ENCODE data around the gene ADGRV1. TPM values are rescaled to one million over a fixed set of nuclear protein-coding genes. Genes with fewer than 3 reads are reported as not detected.

ADGRV1 gene
- total RNA-seq, 2 donors from 2014 or later, result 97.6 to 117 TPM

GRCh38 chr5:91146905-91147600 is 588.5 kb downstream of the ADGRV1 start:
- peaks cover 15% of the 10 kb centered on the region for H3K4me1 Mint-ChIP-seq

GRCh38 chr5:91150234-91150633 is 591.6 kb downstream of the ADGRV1 start:
- no peak for TF ChIP-seq CTCF (conservative IDR thresholded peaks at IDR 0.05)
- Histone ChIP-seq H3K9ac (ENCODE audit: extremely low read depth, low read length, poor library complexity, severe bottlenecking) (no peak overlapping the region), H3K4me1 (ENCODE audit: control insufficient read depth, insufficient read depth, low read length) (no peaks in the 10 kb centered on the region), H3K4me3 (ENCODE audit: low read length) (no peak overlapping the region), H3K27ac (ENCODE audit: low read depth, low read length) (no peak overlapping the region), H3K36me3 (ENCODE audit: control insufficient read depth, insufficient read depth, low read length) (no peaks in the 10 kb centered on the region), H3K27me3 (ENCODE audit: control insufficient read depth, insufficient read depth, low read length, poor library complexity, severe bottlenecking) (no peaks in the 10 kb centered on the region), H3K9me3 (ENCODE audit: control insufficient read depth, low read length) (peaks cover 13% of the 10 kb centered on the region)
- 80 to 100% methylated on average over 1 of the region's 1 CpG for WGBS, 2 experiments (ENCODE audit: insufficient coverage in 1 of 2, insufficient read length in 1 of 2)
- Mint-ChIP-seq H3K27ac (no peak overlapping the region), H3K36me3 (ENCODE audit: low read depth) (peaks cover 38% of the 10 kb centered on the region), H3K4me1 (peaks cover 11% of the 10 kb centered on the region), H3K27me3 (ENCODE audit: insufficient read depth) (no peaks in the 10 kb centered on the region), H3K4me3 (no peak overlapping the region), H3K9me3 (peaks cover 13% of the 10 kb centered on the region)
- no peak for DNase-seq

More at GRCh38 chr5:91146905-91147600, 588.5 kb downstream of the ADGRV1 start:
- Mint-ChIP-seq H3K27me3 (ENCODE audit: insufficient read depth) (no peaks in the 10 kb centered on the region), H3K4me3 (no peak overlapping the region), H3K9me3 (peaks cover 13% of the 10 kb centered on the region), H3K27ac (no peak overlapping the region), H3K36me3 (ENCODE audit: low read depth) (peaks cover 27% of the 10 kb centered on the region)
- Histone ChIP-seq H3K9me3 (ENCODE audit: control insufficient read depth, low read length) (peaks cover 13% of the 10 kb centered on the region), H3K36me3 (ENCODE audit: control insufficient read depth, insufficient read depth, low read length) (no peaks in the 10 kb centered on the region), H3K27me3 (ENCODE audit: control insufficient read depth, insufficient read depth, low read length, poor library complexity, severe bottlenecking) (no peaks in the 10 kb centered on the region), H3K4me1 (ENCODE audit: control insufficient read depth, insufficient read depth, low read length) (peaks cover 4% of the 10 kb centered on the region), H3K9ac (ENCODE audit: extremely low read depth, low read length, poor library complexity, severe bottlenecking) (no peak overlapping the region), H3K4me3 (ENCODE audit: low read length) (no peak overlapping the region), H3K27ac (ENCODE audit: low read depth, low read length) (no peak overlapping the region)
- DNase-seq, result no peak
- no peak for TF ChIP-seq CTCF (conservative IDR thresholded peaks at IDR 0.05)
- WGBS, 2 experiments (ENCODE audit: insufficient coverage in 1 of 2, insufficient read length in 1 of 2), result 95 to 97% methylated on average over 3 to 4 of the region's 4 CpGs

- Histone ChIP-seq H3K4me1 (ENCODE audit: control insufficient read depth, insufficient read depth, low read length) (no peaks in the 10 kb centered on the region), H3K36me3 (ENCODE audit: control insufficient read depth, insufficient read depth, low read length) (no peaks in the 10 kb centered on the region), H3K27me3 (ENCODE audit: control insufficient read depth, insufficient read depth, low read length, poor library complexity, severe bottlenecking) (no peaks in the 10 kb centered on the region), H3K4me3 (ENCODE audit: low read length) (no peak overlapping the region), H3K9me3 (ENCODE audit: control insufficient read depth, low read length) (peaks cover 13% of the 10 kb centered on the region), H3K27ac (ENCODE audit: low read depth, low read length) (no peak overlapping the region), H3K9ac (ENCODE audit: extremely low read depth, low read length, poor library complexity, severe bottlenecking) (no peak overlapping the region)
- Mint-ChIP-seq H3K4me1 (peaks cover 11% of the 10 kb centered on the region), H3K27ac (no peak overlapping the region), H3K27me3 (ENCODE audit: insufficient read depth) (no peaks in the 10 kb centered on the region), H3K4me3 (no peak overlapping the region), H3K9me3 (peaks cover 13% of the 10 kb centered on the region), H3K36me3 (ENCODE audit: low read depth) (peaks cover 38% of the 10 kb centered on the region)
- no peak for TF ChIP-seq CTCF (conservative IDR thresholded peaks at IDR 0.05)
- no peak for DNase-seq
Measured at GRCh38 chr5:91150636-91151035, 592.0 kb downstream of the ADGRV1 start.

All from endodermal cell (in vitro differentiated cells).